Peyer's patch (tissue), 4 donors: ENCODE results near the gene ADGRG1.

ENCODE experiments used
- CTCF ChIP-seq, 6 experiments: fragments of 450-650 bp in 4 of 6; fragments of 200-600 bp in 2 of 6; sonication (generic) in 1 of 6; IDR thresholded peaks; one replicate each; pipeline ENCODE4 v1.5.1; 2017 to 2019; ENCODE audit warnings: antibody characterized with exemption in 6 of 6, mild to moderate bottlenecking in 3 of 6, moderate library complexity in 1 of 6
- POLR2A ChIP-seq, 2 donors: fragments of 450-650 bp; IDR thresholded peaks; one replicate each; pipeline ENCODE4 v1.5.1; 2017; ENCODE audit warnings: antibody characterized with exemption in 2 of 2, mild to moderate bottlenecking in 2 of 2, moderate library complexity in 2 of 2

- TF ChIP-seq POLR2A (IDR thresholded peaks at IDR 0.05) (no peak), CTCF (IDR thresholded peaks at IDR 0.05) (no peak)
These were observed 49.1 kb upstream of the ADGRG1 start for GRCh38 chr16:57579361-57579665.
